Measurements from ENCODE around the gene HOXA9. TPM values are rescaled to one million over a fixed set of nuclear protein-coding genes. Genes with fewer than 3 reads are reported as not detected.

Gene HOXA9
- total and polyA plus RNA-seq, 8 donors = 0.25 to 68.1 TPM; not detected in 6

DNA sequence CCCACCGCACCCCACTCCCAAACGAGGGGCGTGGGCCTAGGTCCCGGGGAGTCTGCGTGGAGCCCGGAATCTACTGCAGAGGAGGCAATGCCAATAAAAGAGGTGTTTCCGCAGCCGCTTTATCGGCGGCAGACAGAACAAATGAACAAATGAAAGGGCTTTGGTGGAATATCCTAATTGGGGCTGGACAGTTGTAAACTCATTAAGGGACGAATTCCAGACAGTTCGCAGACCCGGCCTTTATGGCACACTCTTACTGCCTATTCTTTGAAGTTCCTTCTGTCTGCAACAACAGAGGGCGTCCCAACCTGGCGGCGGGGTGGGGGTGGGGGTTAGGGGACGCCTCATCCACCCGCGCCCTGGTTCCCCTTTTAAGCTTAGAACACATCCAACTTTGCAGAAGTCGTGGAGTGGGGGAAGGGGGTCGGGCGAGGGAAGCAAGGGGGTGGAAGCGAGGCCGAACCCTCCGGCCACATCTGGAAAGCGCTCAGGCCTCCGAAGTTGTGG, 4.1 kb downstream of the HOXA9 start:
- WGBS, 5 donors = 6 to 14% (median 10%) methylated on average over 23 to 27 of the region's 27 CpGs
- TF ChIP-seq CTCF (IDR thresholded peaks at IDR 0.05) (peak in 1 of 7 experiments; percentile 46), EP300 (IDR thresholded peaks at IDR 0.05) (no peak), POLR2AphosphoS5 (IDR thresholded peaks at IDR 0.05) (no peak), POLR2A (IDR thresholded peaks at IDR 0.05) (no peak)
- Histone ChIP-seq H3K27ac (peak overlapping the region in 1 of 5 donors; percentile 99), H3K27me3 (peaks cover 27 to 100% (median 91%) of the 10 kb centered on the region in 3 donors), H3K4me3 (peak overlapping the region; percentile 54 to 67 (median 60)), H3K9me3 (peaks cover 0 to 19% (median 6%) of the 10 kb centered on the region in 4 donors), H3K4me1 (peaks cover 16 to 56% (median 47%) of the 10 kb centered on the region in 4 donors), H3K36me3 (no peaks in the 10 kb centered on the region)
- intact Hi-C loops (cut with DNase I; ENCODE audit: low total_unique reads) = loop anchor here (5.0 kb wide), 2 partner anchors 479 to 794 kb away; no protein-coding TSS in a partner anchor
- peak in 1 of 2 donors; percentile 28 for DNase-seq

GRCh38 chr7:27160546-27161213, 4.7 kb downstream of the HOXA9 start:
- intact Hi-C loops (cut with DNase I; ENCODE audit: low total_unique reads) = loop anchor here (5.0 kb wide), 2 partner anchors 478 to 793 kb away; no protein-coding TSS in a partner anchor
- Histone ChIP-seq H3K27me3 (peaks cover 26 to 100% (median 91%) of the 10 kb centered on the region in 3 donors), H3K27ac (peak overlapping the region in 2 of 5 donors; percentile 34 to 99)

DNA sequence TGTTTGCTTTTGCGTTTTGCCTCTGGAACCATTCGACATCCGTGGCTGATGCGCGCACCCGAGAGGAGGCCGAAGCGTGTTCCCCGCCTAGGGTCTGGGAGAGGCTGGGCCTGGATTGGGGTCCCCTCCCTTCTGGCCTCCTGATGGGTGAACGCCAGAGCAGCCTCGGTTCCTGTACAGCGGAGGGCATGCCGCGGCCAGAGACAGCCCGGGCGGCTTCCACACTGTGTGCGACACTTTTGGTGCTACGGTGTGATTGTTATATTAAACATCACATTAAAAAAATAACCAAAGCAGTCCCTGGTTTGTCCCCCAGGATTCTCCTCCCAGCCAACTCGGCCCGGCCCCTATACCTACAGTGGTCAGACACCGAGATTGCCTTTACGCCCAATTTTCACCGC, 5.2 kb downstream of the HOXA9 start:
- peak in 1 of 2 donors; percentile 34 for DNase-seq
- 13 to 56% (median 41%) methylated on average over 11 to 23 of the region's 23 CpGs for WGBS, 5 donors
- Histone ChIP-seq H3K4me1 (peaks cover 12 to 56% (median 50%) of the 10 kb centered on the region in 4 donors), H3K27me3 (peaks cover 20 to 100% (median 91%) of the 10 kb centered on the region in 3 donors), H3K27ac (peak overlapping the region in 1 of 5 donors; percentile 99), H3K36me3 (no peaks in the 10 kb centered on the region), H3K9me3 (peaks cover 0 to 8% (median under 1%) of the 10 kb centered on the region in 4 donors), H3K4me3 (peak overlapping the region; percentile 54 to 67 (median 60))
- TF ChIP-seq CTCF (IDR thresholded peaks at IDR 0.05) (no peak), EP300 (IDR thresholded peaks at IDR 0.05) (no peak), POLR2AphosphoS5 (IDR thresholded peaks at IDR 0.05) (no peak), POLR2A (IDR thresholded peaks at IDR 0.05) (no peak)
- intact Hi-C loops (cut with DNase I; ENCODE audit: low total_unique reads) = loop anchor here (5.0 kb wide), 2 partner anchors 478 to 793 kb away; no protein-coding TSS in a partner anchor

More at GRCh38 chr7:27160546-27161213, 4.7 kb downstream of the HOXA9 start:
- Histone ChIP-seq H3K36me3 (no peaks in the 10 kb centered on the region), H3K9me3 (peaks cover 0 to 13% (median 3%) of the 10 kb centered on the region in 4 donors), H3K4me1 (peaks cover 16 to 56% (median 49%) of the 10 kb centered on the region in 4 donors), H3K4me3 (peak overlapping the region; percentile 54 to 67 (median 60))
- peak; percentile 88 to 95 for DNase-seq
- WGBS, 5 donors = 1 to 7% (median 3%) methylated on average over 19 to 54 of the region's 54 CpGs
- TF ChIP-seq EP300 (IDR thresholded peaks at IDR 0.05) (no peak), POLR2AphosphoS5 (IDR thresholded peaks at IDR 0.05) (peak in 1 of 3 donors; percentile 38), CTCF (IDR thresholded peaks at IDR 0.05) (peak in 6 of 7 experiments; percentile 70 to 100 (median 98))

All from stomach (tissue), 9 donors.